ENCODE results near the gene SF3A2. TPM values are rescaled to one million over a fixed set of nuclear protein-coding genes. Genes with fewer than 3 reads are reported as not detected.
"Not testable (repeated sequence)": the region's sequence is repeated elsewhere in the genome, so short reads cannot be mapped to it uniquely, and the experiment has no call there.

SF3A2 gene
- total RNA-seq, 4 donors from 2014 or later: 13.2 to 31.1 (median 24.5) TPM

GRCh38 chr19:2277138-2277537, 40.5 kb downstream of the SF3A2 start:
- no peak for ATAC-seq (ENCODE audit: low FRiP score)
- no peak for TF ChIP-seq CTCF (IDR thresholded peaks at IDR 0.05)
- no peak for DNase-seq (ENCODE audit: low spot score)

- ATAC-seq (ENCODE audit: low FRiP score): no peak
- no peak for TF ChIP-seq CTCF (IDR thresholded peaks at IDR 0.05)
- no peak for DNase-seq (ENCODE audit: low spot score)
Measured at GRCh38 chr19:2278459-2279158, 42.0 kb downstream of the SF3A2 start.

DNA sequence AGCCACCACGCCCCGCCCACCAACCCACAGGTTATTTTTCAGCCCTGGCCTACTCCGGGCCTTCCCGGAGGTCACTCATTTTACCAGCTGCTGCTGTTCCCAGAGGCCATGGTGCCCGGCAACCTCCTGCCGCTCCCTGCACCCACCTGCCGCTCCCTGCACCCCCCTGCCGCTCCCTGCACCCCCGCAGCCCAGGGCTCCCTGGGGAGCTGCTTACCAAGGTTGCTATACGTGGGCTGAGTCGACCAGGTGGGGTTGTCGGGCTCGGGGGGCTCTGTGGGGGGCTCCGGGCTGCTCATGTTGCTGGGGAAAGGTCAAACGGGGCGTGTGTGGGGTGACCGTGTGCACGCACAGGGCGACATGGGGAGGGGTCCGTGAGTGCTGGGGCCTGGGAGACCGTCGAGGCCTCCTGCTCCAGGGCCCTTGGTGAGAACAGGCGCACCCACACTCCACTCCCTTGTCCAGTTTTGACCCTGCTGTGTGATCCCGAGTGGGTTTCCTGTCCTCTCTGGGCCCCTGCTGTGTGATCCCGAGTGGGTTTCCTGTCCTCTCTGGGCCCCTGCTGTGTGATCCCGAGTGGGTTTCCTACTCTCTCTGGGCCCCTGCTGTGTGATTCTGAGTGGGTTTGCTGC, 44.1 kb downstream of the SF3A2 start:
- TF ChIP-seq CTCF (IDR thresholded peaks at IDR 0.05): no peak
- ATAC-seq (ENCODE audit: low FRiP score): no peak
- no peak for DNase-seq (ENCODE audit: low spot score)

- DNase-seq (ENCODE audit: low spot score); ATAC-seq (ENCODE audit: low FRiP score): not testable (repeated sequence)
Measured at GRCh38 chr19:2281265-2282061, 44.8 kb downstream of the SF3A2 start.

DNA sequence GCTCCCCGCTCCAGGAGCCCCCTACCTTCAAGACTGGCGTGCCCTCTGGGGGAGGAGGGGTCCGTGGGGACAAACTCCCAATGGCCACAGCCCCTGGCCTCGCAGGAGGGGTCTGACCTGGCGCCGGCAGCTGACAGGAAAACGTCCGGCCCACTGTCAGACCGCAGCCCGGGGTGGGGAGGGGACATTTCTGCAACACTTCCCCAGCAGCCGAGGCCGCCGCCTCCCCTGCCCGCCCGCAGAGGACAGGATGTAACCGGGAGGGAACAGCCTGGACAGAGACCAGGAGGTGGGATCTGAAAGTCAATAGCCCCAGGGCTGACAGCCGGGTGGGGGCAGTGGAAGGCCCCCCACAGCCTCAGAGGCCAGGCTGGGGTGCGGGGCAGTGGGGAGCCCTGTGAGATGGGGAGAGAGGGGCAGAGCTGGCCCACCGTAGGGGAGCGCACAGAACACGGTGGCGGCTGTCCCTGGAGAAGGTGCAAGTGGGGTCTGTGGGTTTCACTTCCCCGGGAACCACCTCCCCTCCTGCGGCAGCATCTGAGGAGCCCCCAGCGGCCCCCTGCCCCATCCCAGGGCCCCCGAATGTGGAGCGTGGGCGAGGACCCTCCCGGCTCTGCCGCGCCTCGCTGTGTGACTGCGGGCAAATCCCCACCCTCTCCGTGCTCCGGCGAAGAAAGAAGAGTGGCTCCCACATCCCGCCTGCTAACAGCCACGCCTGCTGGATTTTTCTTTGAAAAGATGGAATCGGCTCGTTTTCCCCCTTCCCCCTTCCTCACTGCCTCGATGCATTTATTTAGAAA, 45.6 kb downstream of the SF3A2 start, which contains the start of gene PEAK3:
Gene PEAK3, minus strand, starts transcription at position 114 of the 800 bp plus-strand sequence. CDS start 1,244 bp downstream, outside the sequence.
- ATAC-seq (ENCODE audit: low FRiP score) (peak; percentile 35), DNase-seq (ENCODE audit: low spot score) (no peak)
- TF ChIP-seq CTCF (IDR thresholded peaks at IDR 0.05): no peak

- ATAC-seq (ENCODE audit: low FRiP score): no peak
- DNase-seq (ENCODE audit: low spot score): no peak
- TF ChIP-seq CTCF (IDR thresholded peaks at IDR 0.05): no peak
Measured at GRCh38 chr19:2282862-2283237, 46.2 kb downstream of the SF3A2 start.
